Right lobe of liver (tissue), 6 donors: Measurements from ENCODE around the gene THBS3. TPM values are rescaled to one million over a fixed set of nuclear protein-coding genes. Genes with fewer than 3 reads are reported as not detected.

Experiments used
- ATAC-seq, 4 donors: fragments of 200-7000 bp; cut with Tn5 transposase; one replicate each; pipeline ENCODE4 v1.9.1; 2020; ENCODE audit warnings: mild to moderate bottlenecking in 4 of 4, moderate library complexity in 4 of 4
- DNase-seq, 3 donors: peaks; one replicate each; pipeline ENCODE4 v3.0.0-alpha.2; 2020
- H3K27ac ChIP-seq, 3 donors: fragments of 200-600 bp; one replicate each; pipeline ENCODE4 v1.8.0; 2022
- H3K27me3 ChIP-seq, 2 donors: fragments of 200-600 bp; one replicate each; pipeline ENCODE4 v1.8.0; 2022
- H3K36me3 ChIP-seq, 4 donors: fragments of 200-600 bp; sonication (generic) in 1 of 4; one replicate each; pipeline versions ENCODE4 v1.5.1 to v1.8.0; 2017 to 2022; ENCODE audit warnings: control low read depth in 1 of 4
- H3K4me1 ChIP-seq, 4 donors: fragments of 200-600 bp; sonication (generic) in 1 of 4; one replicate each; pipeline versions ENCODE4 v1.5.1 to v1.8.0; 2017 to 2022; ENCODE audit warnings: control low read depth in 1 of 4
- H3K4me3 ChIP-seq, 3 donors: fragments of 200-600 bp; one replicate each; pipeline ENCODE4 v1.8.0; 2022
- H3K9me3 ChIP-seq, 4 donors: fragments of 200-600 bp; sonication (generic) in 1 of 4; one replicate each; pipeline versions ENCODE4 v1.5.1 to v1.8.0; 2017 to 2022; ENCODE audit warnings: control low read depth in 1 of 4
- POLR2A ChIP-seq: fragments of 450-650 bp; IDR thresholded peaks from one replicate; pipeline ENCODE4 v1.6.1; 2017; ENCODE audit warnings: antibody characterized with exemption, mild to moderate bottlenecking
- WGBS: methylation state at CpG from one replicate; pipeline ENCODE4 v1.1.6; 2018; ENCODE audit warnings: low coverage, low lambda C conversion rate; ENCODE audit not compliant: insufficient coverage; ENCODE audit errors: missing lambda C conversion rate; 5-methylcytosine and 5-hydroxymethylcytosine counted together
- intact Hi-C, 2 donors: fragments of 100-400 bp; cut with DNase I; formaldehyde crosslinking; loops; one replicate each; pipeline versions ENCODE4 v1.11.2 to v1.14.1; 2022
- long read RNA-seq: library from polyadenylated mRNA; unstranded; transcript quantifications from one replicate; pipeline ENCODE4 v2.0.0, GENCODE V29; 2019
- total RNA-seq, 6 experiments: library from RNA; depleted of rRNA in 2 of 6; stranded (reverse); fragments of >200 nt in 2 of 6; fragmentation: NEBNext Ultra II Directional in 3 of 6; extraction: Animal tissue kit (Norgen Biotek cat#: 25700) in 3 of 6; gene quantifications; one replicate each; pipeline versions ENCODE4 v1.1.0 to v1.2.4, GENCODE V29; 2016 to 2023
- TF ChIP-seq, protein P1 (sequence below), 4 donors: fragments of 200-600 bp in 3 of 4; fragments of 450-650 bp in 1 of 4; IDR thresholded peaks; one replicate each; pipeline versions ENCODE4 v1.5.1 to v1.8.0; 2016 to 2022; ENCODE audit warnings: antibody characterized with exemption in 4 of 4, mild to moderate bottlenecking in 2 of 4
- donor health status: DM: no; HTN: yes; CAD: no.
- donor health status: DM: no; HTN: no; CAD: no.
- donor health status: DM: no; HTN: no; CAD: no.
- donor health status: DM: no; HTN: yes; CAD: no.
- donor health status: DM: no; HTN: yes; CAD: no.

The THBS3 gene
- total RNA-seq = 10 to 100 TPM in 3 of 6 experiments, 1 to 10 TPM in 3; 4.0 to 14.4 (median 10.5) TPM
- long read RNA-seq, partial matches to known transcripts = 0 of 1 reads
- long read RNA-seq, other reads (novel, unspliced or antisense) = 0 of 1 reads

DNA sequence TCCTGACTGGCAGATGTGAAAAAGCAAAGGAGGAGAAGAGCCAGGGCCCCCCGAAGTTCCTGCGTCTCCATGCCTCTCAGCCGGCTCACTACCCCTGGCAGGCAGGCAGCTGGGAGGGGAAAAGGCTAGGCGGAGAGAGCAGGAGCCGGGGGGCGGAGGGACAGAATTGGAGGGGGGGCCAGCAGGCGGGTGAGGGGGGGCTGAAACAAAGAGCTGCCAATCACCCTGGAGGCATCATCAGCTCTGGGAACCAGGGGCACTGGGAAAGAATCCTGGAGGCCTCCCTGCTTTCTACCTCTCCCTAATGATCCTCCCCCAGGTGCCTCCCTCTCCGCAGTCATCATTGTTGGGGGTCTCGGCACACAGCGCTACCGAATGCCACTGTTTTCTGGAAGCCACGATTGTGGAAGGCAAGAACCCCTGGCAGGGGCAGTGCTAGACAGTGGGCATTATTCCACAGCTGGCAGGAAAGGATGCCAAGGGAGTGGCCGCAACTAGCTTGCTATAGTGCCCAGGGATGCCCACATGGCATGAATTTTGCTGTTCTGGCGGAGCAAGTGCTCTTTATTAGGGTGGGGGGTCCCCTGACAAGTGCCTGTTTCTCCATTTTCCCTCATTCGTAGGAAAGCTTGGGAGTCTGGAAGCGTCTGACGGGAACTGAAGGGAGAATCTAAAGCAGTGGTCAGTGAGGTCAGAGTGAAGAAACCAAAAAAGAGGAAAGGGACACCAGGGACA is at the start of gene THBS3:
TSS of gene THBS3 (minus strand) at position 92 of the 735 bp plus-strand sequence. CDS start at position 71, 21 bp downstream.
- WGBS = 18% methylated on average over 10 of the region's 17 CpGs
- DNase-seq = no peak

DNA sequence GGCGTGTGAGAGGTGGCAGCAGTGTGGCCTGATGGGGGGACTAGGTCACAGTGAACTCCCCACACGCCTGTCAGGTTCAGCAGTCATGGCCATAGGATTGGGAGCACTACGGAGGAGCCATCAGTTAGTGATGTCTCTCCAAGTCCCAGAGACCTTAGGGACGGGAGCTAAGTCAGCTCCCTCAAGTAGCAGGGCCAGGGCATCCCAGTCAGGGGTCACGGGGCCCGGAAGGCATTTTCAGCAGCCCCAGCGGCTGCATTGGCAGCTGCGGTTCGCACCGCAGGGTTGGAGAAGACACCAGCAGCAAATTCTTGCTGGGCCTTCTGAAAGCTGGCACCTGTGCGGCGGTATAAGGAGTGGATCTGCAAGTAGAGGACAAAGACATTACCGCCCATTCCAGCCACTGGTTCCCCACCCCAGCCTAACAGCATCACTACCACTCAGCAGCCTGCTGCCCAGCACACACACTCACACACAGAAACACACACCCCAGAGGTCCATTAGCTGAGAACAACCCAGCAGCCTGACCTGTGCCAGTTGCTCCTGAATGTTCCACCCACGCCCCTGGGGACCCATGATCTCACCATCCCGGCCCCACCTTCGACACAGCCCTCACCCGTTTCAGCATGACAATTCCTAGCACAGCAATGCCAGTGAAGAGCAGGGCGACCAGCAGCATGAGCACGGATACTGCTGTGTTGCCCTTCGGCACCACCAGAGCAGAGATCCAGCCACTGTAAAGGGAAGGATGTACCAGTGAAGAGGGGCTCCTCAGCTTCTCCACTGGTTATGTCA is 48.6 kb upstream of the THBS3 start:
- intact Hi-C loops = no loop called here
- 79% methylated on average over 9 of the region's 20 CpGs for WGBS
- Histone ChIP-seq H3K27me3 (no peaks in the 10 kb centered on the region), H3K4me1 (peaks cover 0 to 18% (median 2%) of the 10 kb centered on the region in 4 donors), H3K27ac (peak overlapping the region; percentile 76 to 90 (median 82)), H3K9me3 (no peaks in the 10 kb centered on the region), H3K4me3 (peak overlapping the region; percentile 72 to 84 (median 79)), H3K36me3 (peaks cover 0 to 26% (median 0%) of the 10 kb centered on the region in 4 donors)
- ATAC-seq = no peak
- TF ChIP-seq POLR2A = no peak
- TF ChIP-seq, protein P1, sequence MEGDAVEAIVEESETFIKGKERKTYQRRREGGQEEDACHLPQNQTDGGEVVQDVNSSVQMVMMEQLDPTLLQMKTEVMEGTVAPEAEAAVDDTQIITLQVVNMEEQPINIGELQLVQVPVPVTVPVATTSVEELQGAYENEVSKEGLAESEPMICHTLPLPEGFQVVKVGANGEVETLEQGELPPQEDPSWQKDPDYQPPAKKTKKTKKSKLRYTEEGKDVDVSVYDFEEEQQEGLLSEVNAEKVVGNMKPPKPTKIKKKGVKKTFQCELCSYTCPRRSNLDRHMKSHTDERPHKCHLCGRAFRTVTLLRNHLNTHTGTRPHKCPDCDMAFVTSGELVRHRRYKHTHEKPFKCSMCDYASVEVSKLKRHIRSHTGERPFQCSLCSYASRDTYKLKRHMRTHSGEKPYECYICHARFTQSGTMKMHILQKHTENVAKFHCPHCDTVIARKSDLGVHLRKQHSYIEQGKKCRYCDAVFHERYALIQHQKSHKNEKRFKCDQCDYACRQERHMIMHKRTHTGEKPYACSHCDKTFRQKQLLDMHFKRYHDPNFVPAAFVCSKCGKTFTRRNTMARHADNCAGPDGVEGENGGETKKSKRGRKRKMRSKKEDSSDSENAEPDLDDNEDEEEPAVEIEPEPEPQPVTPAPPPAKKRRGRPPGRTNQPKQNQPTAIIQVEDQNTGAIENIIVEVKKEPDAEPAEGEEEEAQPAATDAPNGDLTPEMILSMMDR (IDR thresholded peaks at IDR 0.05) = no peak
- DNase-seq = no peak

More for the DNA sequence above, at the start of gene THBS3:
- Histone ChIP-seq H3K4me3 (peak within 1 kb of the TSS; percentile 84 to 100 (median 97)), H3K9me3 (no peaks in the 10 kb centered on the region), H3K27ac (peak within 1 kb of the TSS; percentile 96 to 99 (median 97)), H3K36me3 (no peaks in the 10 kb centered on the region), H3K27me3 (no peaks in the 10 kb centered on the region), H3K4me1 (peaks cover 0 to 14% (median 0%) of the 10 kb centered on the region in 4 donors)
- TF ChIP-seq, protein P1 (IDR thresholded peaks at IDR 0.05) = no peak
- TF ChIP-seq POLR2A = no peak
- intact Hi-C loops = no loop called here
- peak in 1 of 4 donors; percentile 1 for ATAC-seq

DNA sequence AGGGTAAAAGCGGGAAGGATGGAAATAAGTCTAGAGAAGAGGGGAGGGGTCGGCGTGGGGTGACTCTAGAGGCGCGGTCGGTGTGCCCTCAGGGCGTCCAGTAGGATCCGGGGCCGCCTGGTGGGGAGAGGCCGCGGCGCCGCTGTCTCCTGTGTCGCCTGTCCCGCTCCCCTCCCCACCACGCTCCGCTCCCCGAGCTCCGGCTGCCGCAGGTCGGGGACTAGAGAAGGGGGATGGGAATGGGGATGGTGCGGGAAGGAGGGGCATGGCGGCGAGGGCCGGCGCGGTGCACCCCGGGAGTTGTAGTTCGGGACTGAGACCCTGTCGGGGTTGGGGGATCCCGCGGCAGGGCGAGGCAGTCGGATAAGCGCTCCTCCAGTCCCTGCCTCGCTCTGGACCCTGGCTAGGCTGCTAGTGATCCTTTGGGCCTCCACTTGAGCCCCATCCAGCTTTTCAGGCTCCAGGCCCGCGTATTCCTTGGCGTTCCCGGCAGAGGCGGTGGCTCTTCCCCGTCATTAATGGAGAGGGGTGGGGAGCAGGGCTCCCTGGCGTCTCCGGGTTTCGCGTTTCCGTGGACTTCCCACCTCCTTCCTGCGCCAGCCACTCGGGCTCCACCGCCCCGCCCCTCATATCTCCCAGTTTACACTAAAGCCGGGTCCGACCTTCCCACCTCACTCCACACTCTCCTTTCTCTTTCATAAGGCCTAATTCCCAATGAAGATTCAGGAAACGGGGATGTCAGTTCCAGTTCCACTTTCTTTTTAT is 47.7 kb upstream of the THBS3 start, which contains the start of gene ENTREP3:
TSS of gene ENTREP3 (minus strand) at position 241 of the 765 bp plus-strand sequence. CDS start 606 bp downstream, outside the sequence.
- Histone ChIP-seq H3K9me3 (no peaks in the 10 kb centered on the region), H3K27ac (peak within 1 kb of the TSS; percentile 76 to 90 (median 82)), H3K27me3 (no peaks in the 10 kb centered on the region), H3K4me1 (peaks cover 0 to 14% (median 0%) of the 10 kb centered on the region in 4 donors), H3K4me3 (peak within 1 kb of the TSS; percentile 72 to 84 (median 79)), H3K36me3 (peaks cover 0 to 25% (median 0%) of the 10 kb centered on the region in 4 donors)
- DNase-seq (peak; percentile 89 to 91 (median 91)), ATAC-seq (peak; percentile 89 to 91 (median 91))
- intact Hi-C loops = no loop called here
- 5% methylated on average over 17 of the region's 54 CpGs for WGBS
- TF ChIP-seq POLR2A = no peak
- TF ChIP-seq, protein P1 (IDR thresholded peaks at IDR 0.05) = no peak
